Measurements from ENCODE around the gene RASL10A.

The RASL10A gene

GRCh38 chr22:29265929-29266328, 49.6 kb downstream of the RASL10A start:
- peaks cover 42% of the 10 kb centered on the region for H3K4me1 Mint-ChIP-seq
- ATAC-seq (replicated peaks; ENCODE audit: extremely low read depth, poor library complexity, severe bottlenecking) (no peak), DNase-seq (ENCODE audit: low spot score in 2 of 2) (no peak)
- peaks cover 26% of the 10 kb centered on the region for H3K36me3 Mint-ChIP-seq (ENCODE audit: insufficient read depth)
- no peak overlapping the region for H3K27ac Mint-ChIP-seq (ENCODE audit: low read depth)
- no peaks in the 10 kb centered on the region for H3K27me3 Mint-ChIP-seq
- H3K9me3 Mint-ChIP-seq, result no peaks in the 10 kb centered on the region
- no peak overlapping the region for H3K4me3 Mint-ChIP-seq

DNA sequence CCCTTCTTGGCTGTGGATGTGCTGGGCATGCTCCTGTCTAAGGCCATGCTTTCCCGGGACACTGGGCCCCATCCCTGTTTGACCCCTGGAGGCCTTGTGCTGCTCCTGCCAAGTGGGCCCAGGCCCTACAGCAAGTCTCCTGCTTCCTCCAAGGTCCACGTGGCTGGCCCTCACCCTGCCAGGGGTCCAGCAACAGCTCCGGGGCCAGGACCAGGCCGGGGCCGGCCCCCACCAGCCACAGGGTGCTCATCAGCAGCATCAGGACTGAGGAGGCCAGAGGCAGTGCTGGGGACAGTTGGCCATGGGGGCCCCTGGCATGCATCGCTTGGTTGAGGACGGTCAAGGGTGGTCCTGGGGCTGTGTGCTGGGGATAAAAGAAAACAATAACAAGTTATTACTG, 50.2 kb downstream of the RASL10A start:
- no peak overlapping the region for H3K4me3 Mint-ChIP-seq
- H3K27ac Mint-ChIP-seq (ENCODE audit: low read depth), result no peak overlapping the region
- H3K4me1 Mint-ChIP-seq, result peaks cover 36% of the 10 kb centered on the region
- no peak for DNase-seq (ENCODE audit: low spot score in 2 of 2)
- no peaks in the 10 kb centered on the region for H3K9me3 Mint-ChIP-seq
- H3K36me3 Mint-ChIP-seq (ENCODE audit: insufficient read depth), result peaks cover 22% of the 10 kb centered on the region
- ATAC-seq (replicated peaks; ENCODE audit: extremely low read depth, poor library complexity, severe bottlenecking), result no peak
- no peaks in the 10 kb centered on the region for H3K27me3 Mint-ChIP-seq

- peaks cover 22% of the 10 kb centered on the region for H3K4me1 Mint-ChIP-seq
- H3K36me3 Mint-ChIP-seq (ENCODE audit: insufficient read depth), result peaks cover 19% of the 10 kb centered on the region
- no peak overlapping the region for H3K27ac Mint-ChIP-seq (ENCODE audit: low read depth)
- no peak for ATAC-seq (replicated peaks; ENCODE audit: extremely low read depth, poor library complexity, severe bottlenecking)
- no peak overlapping the region for H3K4me3 Mint-ChIP-seq
- DNase-seq (ENCODE audit: low spot score in 2 of 2), result no peak
- H3K9me3 Mint-ChIP-seq, result no peaks in the 10 kb centered on the region
- no peaks in the 10 kb centered on the region for H3K27me3 Mint-ChIP-seq
Observed at GRCh38 chr22:29263791-29264276, 51.7 kb downstream of the RASL10A start.
